ENCODE measurements around the gene LTB4R2. TPM values are rescaled to one million over a fixed set of nuclear protein-coding genes. Genes with fewer than 3 reads are reported as not detected.

LTB4R2 gene
- total RNA-seq, 4 donors from 2014 or later: 7.7 to 37.2 (median 12.2) TPM

GRCh38 chr14:24290746-24291145, 19.2 kb upstream of the LTB4R2 start:
- Histone ChIP-seq H3K4me1 (no peaks in the 10 kb centered on the region), H3K9me3 (no peaks in the 10 kb centered on the region)
- no peak for DNase-seq

GRCh38 chr14:24291446-24292117, 18.4 kb upstream of the LTB4R2 start:
- Histone ChIP-seq H3K4me1 (peaks cover 0 to 1% (median 0%) of the 10 kb centered on the region in 4 donors), H3K4me3 (no peak overlapping the region), H3K27ac (no peak overlapping the region), H3K9me3 (no peaks in the 10 kb centered on the region), H3K27me3 (no peaks in the 10 kb centered on the region), H3K36me3 (peaks cover 0 to 68% (median 0%) of the 10 kb centered on the region in 3 donors)
- no peak for DNase-seq
- TF ChIP-seq CTCF (IDR thresholded peaks at IDR 0.05) (no peak), POLR2A (IDR thresholded peaks at IDR 0.05) (no peak)

More at GRCh38 chr14:24290746-24291145, 19.2 kb upstream of the LTB4R2 start:
- Histone ChIP-seq H3K4me3 (no peak overlapping the region), H3K27me3 (no peaks in the 10 kb centered on the region), H3K36me3 (peaks cover 0 to 62% (median 0%) of the 10 kb centered on the region in 3 donors), H3K27ac (no peak overlapping the region)
- TF ChIP-seq CTCF (IDR thresholded peaks at IDR 0.05): no peak
- TF ChIP-seq POLR2A (IDR thresholded peaks at IDR 0.05): no peak

- DNase-seq: no peak
- Histone ChIP-seq H3K27me3 (no peaks in the 10 kb centered on the region), H3K4me3 (no peak overlapping the region), H3K27ac (no peak overlapping the region), H3K9me3 (no peaks in the 10 kb centered on the region), H3K36me3 (peaks cover 0 to 68% (median 0%) of the 10 kb centered on the region in 3 donors), H3K4me1 (peaks cover 0 to 8% (median 0%) of the 10 kb centered on the region in 4 donors)
- TF ChIP-seq POLR2A (IDR thresholded peaks at IDR 0.05) (no peak), CTCF (IDR thresholded peaks at IDR 0.05) (no peak)
Measured at GRCh38 chr14:24292118-24292807, 17.7 kb upstream of the LTB4R2 start.

GRCh38 chr14:24293525-24293924, 16.4 kb upstream of the LTB4R2 start:
- no peak overlapping the region for H3K4me3 ChIP-seq
- no peaks in the 10 kb centered on the region for H3K27me3 ChIP-seq
- H3K4me1 ChIP-seq: peaks cover 0 to 13% (median 0%) of the 10 kb centered on the region in 4 donors
- TF ChIP-seq POLR2A (IDR thresholded peaks at IDR 0.05) (no peak), CTCF (IDR thresholded peaks at IDR 0.05) (no peak)
- H3K36me3 ChIP-seq: peaks cover 0 to 68% (median 0%) of the 10 kb centered on the region in 3 donors
- no peak for DNase-seq
- H3K27ac ChIP-seq: no peak overlapping the region
- H3K9me3 ChIP-seq: no peaks in the 10 kb centered on the region

GRCh38 chr14:24296341-24297157, 13.4 kb upstream of the LTB4R2 start:
- no peaks in the 10 kb centered on the region for H3K9me3 ChIP-seq
- peaks cover 0 to 45% (median 0%) of the 10 kb centered on the region in 3 donors for H3K36me3 ChIP-seq
- DNase-seq: peak in 2 of 3 donors; percentile 61 to 83
- H3K4me3 ChIP-seq: peak overlapping the region in 1 of 4 donors; percentile 18
- H3K4me1 ChIP-seq: peaks cover 0 to 34% (median 12%) of the 10 kb centered on the region in 4 donors
- peak overlapping the region in 1 of 4 donors; percentile 38 for H3K27ac ChIP-seq
- no peaks in the 10 kb centered on the region for H3K27me3 ChIP-seq
- TF ChIP-seq CTCF (IDR thresholded peaks at IDR 0.05) (peak; percentile 13 to 77 (median 72)), POLR2A (IDR thresholded peaks at IDR 0.05) (no peak)
